Measurements from ENCODE around the gene OR4D6. TPM values are rescaled to one million over a fixed set of nuclear protein-coding genes. Genes with fewer than 3 reads are reported as not detected.

OR4D6 gene
- not detected in 2 replicates for total RNA-seq
- long read RNA-seq, result 0 reads

DNA sequence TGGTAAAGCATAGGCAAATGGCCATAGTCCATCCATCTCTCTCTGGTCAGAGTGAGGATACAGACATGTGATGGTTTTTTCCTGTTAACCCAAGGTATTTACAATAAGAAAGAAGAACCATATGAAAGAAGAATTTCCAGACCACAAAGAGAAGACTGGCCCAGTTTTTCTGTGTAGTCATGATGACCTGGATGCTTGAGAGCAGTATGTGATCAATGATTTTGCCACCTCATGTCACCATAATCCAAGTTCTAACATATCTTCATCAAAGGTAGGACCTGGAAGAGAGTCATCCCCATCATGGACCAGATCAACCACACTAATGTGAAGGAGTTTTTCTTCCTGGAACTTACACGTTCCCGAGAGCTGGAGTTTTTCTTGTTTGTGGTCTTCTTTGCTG, at the start of gene OR4D6:
Gene OR4D6 (plus strand): TSS at position 301 of the 400 bp plus-strand sequence. CDS start 0 bp downstream, at position 301.
- Mint-ChIP-seq H3K9me3 (ENCODE audit: low read depth) (no peaks in the 10 kb centered on the region), H3K36me3 (ENCODE audit: insufficient read depth) (no peaks in the 10 kb centered on the region), H3K4me3 (ENCODE audit: low read depth) (no peak within 1 kb of the TSS), H3K27me3 (no peaks in the 10 kb centered on the region), H3K4me1 (ENCODE audit: low read depth) (peaks cover 5% of the 10 kb centered on the region), H3K27ac (no peak within 1 kb of the TSS)
- TF ChIP-seq, protein P1, sequence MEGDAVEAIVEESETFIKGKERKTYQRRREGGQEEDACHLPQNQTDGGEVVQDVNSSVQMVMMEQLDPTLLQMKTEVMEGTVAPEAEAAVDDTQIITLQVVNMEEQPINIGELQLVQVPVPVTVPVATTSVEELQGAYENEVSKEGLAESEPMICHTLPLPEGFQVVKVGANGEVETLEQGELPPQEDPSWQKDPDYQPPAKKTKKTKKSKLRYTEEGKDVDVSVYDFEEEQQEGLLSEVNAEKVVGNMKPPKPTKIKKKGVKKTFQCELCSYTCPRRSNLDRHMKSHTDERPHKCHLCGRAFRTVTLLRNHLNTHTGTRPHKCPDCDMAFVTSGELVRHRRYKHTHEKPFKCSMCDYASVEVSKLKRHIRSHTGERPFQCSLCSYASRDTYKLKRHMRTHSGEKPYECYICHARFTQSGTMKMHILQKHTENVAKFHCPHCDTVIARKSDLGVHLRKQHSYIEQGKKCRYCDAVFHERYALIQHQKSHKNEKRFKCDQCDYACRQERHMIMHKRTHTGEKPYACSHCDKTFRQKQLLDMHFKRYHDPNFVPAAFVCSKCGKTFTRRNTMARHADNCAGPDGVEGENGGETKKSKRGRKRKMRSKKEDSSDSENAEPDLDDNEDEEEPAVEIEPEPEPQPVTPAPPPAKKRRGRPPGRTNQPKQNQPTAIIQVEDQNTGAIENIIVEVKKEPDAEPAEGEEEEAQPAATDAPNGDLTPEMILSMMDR (IDR thresholded peaks at IDR 0.05; ENCODE audit: unreplicated experiment), result no peak
- no peak for DNase-seq (ENCODE audit: low spot score, unreplicated experiment)

DNA sequence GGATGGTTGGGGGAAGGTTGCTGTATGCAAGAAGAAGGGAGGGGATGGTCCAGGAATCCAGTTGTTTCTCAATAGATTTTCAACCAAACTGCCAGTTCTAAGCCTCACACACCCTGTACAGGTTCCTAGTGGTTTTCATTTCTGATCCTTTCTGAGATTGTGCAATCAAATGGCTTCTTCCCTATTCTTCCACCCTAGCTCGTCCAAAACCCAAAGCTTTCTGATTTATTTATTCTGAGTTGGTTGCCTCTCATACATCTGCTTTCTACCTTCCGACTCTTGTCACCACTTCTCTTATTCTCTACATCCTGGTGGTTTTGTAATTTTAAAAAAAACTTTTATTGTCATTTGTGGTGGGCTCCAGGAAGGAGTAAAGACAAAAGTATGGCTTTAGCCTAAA, 43.1 kb upstream of the OR4D6 start:
- Mint-ChIP-seq H3K36me3 (ENCODE audit: insufficient read depth) (no peaks in the 10 kb centered on the region), H3K9me3 (ENCODE audit: low read depth) (peaks cover 21% of the 10 kb centered on the region), H3K4me3 (ENCODE audit: low read depth) (no peak overlapping the region), H3K4me1 (ENCODE audit: low read depth) (peaks cover 2% of the 10 kb centered on the region), H3K27me3 (no peaks in the 10 kb centered on the region), H3K27ac (no peak overlapping the region)
- TF ChIP-seq, protein P1 (IDR thresholded peaks at IDR 0.05; ENCODE audit: unreplicated experiment), result no peak
- no peak for DNase-seq (ENCODE audit: low spot score, unreplicated experiment)

- DNase-seq (ENCODE audit: low spot score, unreplicated experiment), result no peak
- Mint-ChIP-seq H3K9me3 (ENCODE audit: low read depth) (peaks cover 14% of the 10 kb centered on the region), H3K27me3 (no peaks in the 10 kb centered on the region), H3K4me3 (ENCODE audit: low read depth) (no peak overlapping the region), H3K27ac (no peak overlapping the region), H3K4me1 (ENCODE audit: low read depth) (peaks cover 2% of the 10 kb centered on the region), H3K36me3 (ENCODE audit: insufficient read depth) (no peaks in the 10 kb centered on the region)
- TF ChIP-seq, protein P1 (IDR thresholded peaks at IDR 0.05; ENCODE audit: unreplicated experiment), result no peak
Observed at GRCh38 chr11:59415111-59415510, 41.6 kb upstream of the OR4D6 start.

DNA sequence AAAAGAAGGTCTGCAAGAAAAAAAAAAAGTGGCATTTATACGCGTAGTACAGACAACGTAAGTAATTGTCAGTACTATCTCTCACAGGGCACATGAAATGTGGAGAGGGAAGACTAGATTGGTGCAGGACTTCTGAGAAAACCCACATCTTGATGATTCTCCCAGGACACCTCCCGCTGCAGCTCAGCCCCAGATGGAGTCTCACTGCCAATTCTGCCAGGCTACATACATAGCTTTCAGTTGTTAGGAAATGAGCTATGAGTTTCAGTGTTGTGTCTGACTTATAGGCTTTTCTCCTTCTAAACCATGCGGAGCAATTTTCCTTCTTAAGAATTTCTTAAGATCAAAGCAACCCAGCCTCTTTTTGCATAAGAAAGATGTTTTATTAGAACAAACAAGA, 40.1 kb upstream of the OR4D6 start:
- Mint-ChIP-seq H3K4me3 (ENCODE audit: low read depth) (no peak overlapping the region), H3K4me1 (ENCODE audit: low read depth) (peaks cover 2% of the 10 kb centered on the region), H3K9me3 (ENCODE audit: low read depth) (peaks cover 4% of the 10 kb centered on the region), H3K27ac (no peak overlapping the region), H3K36me3 (ENCODE audit: insufficient read depth) (no peaks in the 10 kb centered on the region), H3K27me3 (no peaks in the 10 kb centered on the region)
- TF ChIP-seq, protein P1 (IDR thresholded peaks at IDR 0.05; ENCODE audit: unreplicated experiment), result no peak
- DNase-seq (ENCODE audit: low spot score, unreplicated experiment), result no peak

GRCh38 chr11:59417023-59417422, 39.7 kb upstream of the OR4D6 start:
- Mint-ChIP-seq H3K27me3 (no peaks in the 10 kb centered on the region), H3K27ac (no peak overlapping the region)

More at GRCh38 chr11:59417023-59417422, 39.7 kb upstream of the OR4D6 start:
- no peak for DNase-seq (ENCODE audit: low spot score, unreplicated experiment)
- no peaks in the 10 kb centered on the region for H3K36me3 Mint-ChIP-seq (ENCODE audit: insufficient read depth)
- peaks cover 4% of the 10 kb centered on the region for H3K9me3 Mint-ChIP-seq (ENCODE audit: low read depth)
- H3K4me1 Mint-ChIP-seq (ENCODE audit: low read depth), result peaks cover 2% of the 10 kb centered on the region
- no peak overlapping the region for H3K4me3 Mint-ChIP-seq (ENCODE audit: low read depth)
- TF ChIP-seq, protein P1 (IDR thresholded peaks at IDR 0.05; ENCODE audit: unreplicated experiment), result no peak
